HepG2 (cell line): ENCODE results near the gene FAM222B. TPM values are rescaled to one million over a fixed set of nuclear protein-coding genes. Genes with fewer than 3 reads are reported as not detected.

Source experiments
- AGO2 ChIP-seq: fragments of 200-400 bp; formaldehyde crosslinking; optimal IDR thresholded peaks from 2 replicates; pipeline ENCODE3; 2017; ENCODE audit warnings: mild to moderate bottlenecking, low read depth, low read length, moderate library complexity
- ARNT ChIP-seq: fragments of 450-650 bp; IDR thresholded peaks from 2 replicates; pipeline ENCODE4 v1.6.1; 2017
- CBX2 ChIP-seq, 2 experiments: fragments of 200-600 bp in 1 of 2; sonication (generic); formaldehyde crosslinking in 1 of 2; IDR thresholded peaks; 2 replicates each; pipeline versions ENCODE4 v1.7.0 to v1.8.1; 2018 to 2022; ENCODE audit warnings: low read depth in 2 of 2, low read length in 1 of 2, mild to moderate bottlenecking in 1 of 2, missing genetic modification reagents in 1 of 2
- HOXA5 ChIP-seq: sonication (generic); formaldehyde crosslinking; IDR thresholded peaks from 2 replicates; pipeline ENCODE4 v1.4.0; 2020; ENCODE audit warnings: missing genetic modification reagents
- HOXA7 ChIP-seq: sonication (generic); formaldehyde crosslinking; IDR thresholded peaks from 2 replicates; pipeline ENCODE4 v1.8.1; 2022; ENCODE audit warnings: mild to moderate bottlenecking, missing genetic modification reagents, moderate library complexity
- IKZF1 ChIP-seq: fragments of 450-650 bp; IDR thresholded peaks from 2 replicates; pipeline ENCODE4 v1.7.1; 2016
- NFATC3 ChIP-seq: sonication (generic); formaldehyde crosslinking; IDR thresholded peaks from 2 replicates; pipeline ENCODE4 v1.5.1; 2020; ENCODE audit warnings: mild to moderate bottlenecking, missing genetic modification reagents
- PRMT3 ChIP-seq: sonication (generic); formaldehyde crosslinking; IDR thresholded peaks from 2 replicates; pipeline ENCODE4 v1.8.1; 2022; ENCODE audit warnings: low read depth, mild to moderate bottlenecking, moderate library complexity, missing genetic modification reagents, borderline replicate concordance
- TARDBP ChIP-seq: sonication (generic); formaldehyde crosslinking; IDR thresholded peaks from 2 replicates; pipeline ENCODE4 v1.8.0; 2022; ENCODE audit warnings: mild to moderate bottlenecking, missing genetic modification reagents
- THAP7 ChIP-seq: sonication (generic); formaldehyde crosslinking; IDR thresholded peaks from 2 replicates; pipeline ENCODE4 v1.8.1; 2023; ENCODE audit warnings: mild to moderate bottlenecking, missing genetic modification reagents
- UBTF ChIP-seq: sonication (generic); formaldehyde crosslinking; IDR thresholded peaks from 2 replicates; pipeline ENCODE4 v1.4.0; 2020; ENCODE audit warnings: mild to moderate bottlenecking, missing genetic modification reagents
- ZBTB26 ChIP-seq: IDR thresholded peaks from 2 replicates; pipeline ENCODE4 v1.6.1; 2016; ENCODE audit warnings: missing compliant biosample characterization, missing genetic modification reagents, borderline replicate concordance
- ZMAT3 ChIP-seq: sonication (generic); formaldehyde crosslinking; conservative IDR thresholded peaks from 2 replicates; pipeline ENCODE4 v1.7.0; 2021; ENCODE audit warnings: missing genetic modification reagents
- ZNF274 ChIP-seq: sonication (generic); formaldehyde crosslinking; IDR thresholded peaks from 2 replicates; pipeline ENCODE4 v1.5.1; 2020; ENCODE audit warnings: mild to moderate bottlenecking, missing genetic modification reagents
- ZNF33A ChIP-seq: sonication (generic); formaldehyde crosslinking; IDR thresholded peaks from 2 replicates; pipeline ENCODE4 v1.5.1; 2020; ENCODE audit warnings: missing genetic modification reagents, mild to moderate bottlenecking, moderate library complexity, borderline replicate concordance
- ZNF367 ChIP-seq: sonication (generic); formaldehyde crosslinking; IDR thresholded peaks from 2 replicates; pipeline ENCODE4 v1.4.0; 2020; ENCODE audit warnings: missing genetic modification reagents, borderline replicate concordance
- ZNF773 ChIP-seq: sonication (generic); formaldehyde crosslinking; IDR thresholded peaks from 2 replicates; pipeline ENCODE4 v1.4.0; 2020; ENCODE audit warnings: missing genetic modification reagents, borderline replicate concordance
- ZSCAN31 ChIP-seq: sonication (generic); formaldehyde crosslinking; IDR thresholded peaks from 2 replicates; pipeline ENCODE4 v1.5.0; 2020; ENCODE audit warnings: low read depth, mild to moderate bottlenecking, missing genetic modification reagents
- polyA plus RNA-seq, 8 experiments: library from polyadenylated mRNA; depleted of rRNA in 3 of 8; stranded (reverse) in 7 of 8; unstranded in 1 of 8; fragments of >200 nt; fragmentation: Illumina TruSeq in 4 of 8; extraction: Trizol in 4 of 8; gene quantifications; 2 replicates each; pipeline versions ENCODE4 v1.2.1 to v1.2.3, GENCODE V29; 2011 to 2016; ENCODE audit warnings: low read depth in 4 of 8, missing spikeins in 1 of 8, mixed read lengths in 1 of 8; ENCODE audit not compliant: insufficient read depth in 1 of 8
- total RNA-seq, 5 experiments: library from RNA; depleted of rRNA; stranded (reverse); fragments of >200 nt; fragmentation: Illumina TruSeq; extraction: Trizol; gene quantifications; 2 replicates each; pipeline ENCODE4 v1.2.3, GENCODE V29; 2016; ENCODE audit warnings: low read depth in 1 of 5
- TF ChIP-seq, protein P1 (sequence below): sonication (generic); formaldehyde crosslinking; IDR thresholded peaks from 2 replicates; pipeline ENCODE4 v1.4.0; 2020; ENCODE audit warnings: missing genetic modification reagents
- TF ChIP-seq, protein P2 (sequence below): fragments of 450-650 bp; IDR thresholded peaks from 2 replicates; pipeline ENCODE4 v1.6.1; 2016
- TF ChIP-seq, protein P3 (sequence below): IDR thresholded peaks from 2 replicates; pipeline ENCODE4 v1.6.1; 2018; ENCODE audit warnings: missing genetic modification reagents, mild to moderate bottlenecking, missing compliant biosample characterization

The FAM222B gene
- total and polyA plus RNA-seq, 2 of the 13 experiments (the other 11 are each of a cell fraction or from before 2014, with no cell fraction given) = 3.5 to 7.3 TPM

GRCh38 chr17:28744972-28745785 is 97.4 kb downstream of the FAM222B start (continued):
- TF ChIP-seq THAP7 (CRISPR knock-in tag) = no peak
- no peak for TF ChIP-seq CBX2 (IDR thresholded peaks at IDR 0.05; ENCODE audit: low read depth, low read length)
- no peak for TF ChIP-seq CBX2 (CRISPR knock-in tag; IDR thresholded peaks at IDR 0.05; ENCODE audit: low read depth)
- 0 out of 2 replicates have a peak, but pooled peaks have one; percentile 59 for TF ChIP-seq HOXA5 (CRISPR knock-in tag)
- TF ChIP-seq ZNF274 (CRISPR knock-in tag) = no peak
- TF ChIP-seq AGO2 = peak; percentile 88
- TF ChIP-seq, protein P1, sequence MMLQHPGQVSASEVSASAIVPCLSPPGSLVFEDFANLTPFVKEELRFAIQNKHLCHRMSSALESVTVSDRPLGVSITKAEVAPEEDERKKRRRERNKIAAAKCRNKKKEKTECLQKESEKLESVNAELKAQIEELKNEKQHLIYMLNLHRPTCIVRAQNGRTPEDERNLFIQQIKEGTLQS (CRISPR knock-in tag) = no peak
- TF ChIP-seq ZNF367 (CRISPR knock-in tag) = no peak
- TF ChIP-seq HOXA7 (CRISPR knock-in tag) = no peak
- no peak for TF ChIP-seq ZMAT3 (CRISPR knock-in tag)
- TF ChIP-seq TARDBP (CRISPR knock-in tag) = no peak; the same call in 1 of the 2 replicates
- no peak for TF ChIP-seq ZSCAN31 (CRISPR knock-in tag)
- TF ChIP-seq IKZF1 = no peak
- TF ChIP-seq PRMT3 (CRISPR knock-in tag) = no peak
- TF ChIP-seq, protein P2, sequence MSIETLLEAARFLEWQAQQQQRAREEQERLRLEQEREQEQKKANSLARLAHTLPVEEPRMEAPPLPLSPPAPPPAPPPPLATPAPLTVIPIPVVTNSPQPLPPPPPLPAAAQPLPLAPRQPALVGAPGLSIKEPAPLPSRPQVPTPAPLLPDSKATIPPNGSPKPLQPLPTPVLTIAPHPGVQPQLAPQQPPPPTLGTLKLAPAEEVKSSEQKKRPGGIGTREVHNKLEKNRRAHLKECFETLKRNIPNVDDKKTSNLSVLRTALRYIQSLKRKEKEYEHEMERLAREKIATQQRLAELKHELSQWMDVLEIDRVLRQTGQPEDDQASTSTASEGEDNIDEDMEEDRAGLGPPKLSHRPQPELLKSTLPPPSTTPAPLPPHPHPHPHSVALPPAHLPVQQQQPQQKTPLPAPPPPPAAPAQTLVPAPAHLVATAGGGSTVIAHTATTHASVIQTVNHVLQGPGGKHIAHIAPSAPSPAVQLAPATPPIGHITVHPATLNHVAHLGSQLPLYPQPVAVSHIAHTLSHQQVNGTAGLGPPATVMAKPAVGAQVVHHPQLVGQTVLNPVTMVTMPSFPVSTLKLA = peak; percentile 16; the same call in 1 of the 2 replicates
- no peak for TF ChIP-seq ZNF773 (CRISPR knock-in tag)
- no peak for TF ChIP-seq ARNT
- no peak for TF ChIP-seq ZNF33A (CRISPR knock-in tag)
- TF ChIP-seq NFATC3 (CRISPR knock-in tag) = no peak
- TF ChIP-seq, protein P3, sequence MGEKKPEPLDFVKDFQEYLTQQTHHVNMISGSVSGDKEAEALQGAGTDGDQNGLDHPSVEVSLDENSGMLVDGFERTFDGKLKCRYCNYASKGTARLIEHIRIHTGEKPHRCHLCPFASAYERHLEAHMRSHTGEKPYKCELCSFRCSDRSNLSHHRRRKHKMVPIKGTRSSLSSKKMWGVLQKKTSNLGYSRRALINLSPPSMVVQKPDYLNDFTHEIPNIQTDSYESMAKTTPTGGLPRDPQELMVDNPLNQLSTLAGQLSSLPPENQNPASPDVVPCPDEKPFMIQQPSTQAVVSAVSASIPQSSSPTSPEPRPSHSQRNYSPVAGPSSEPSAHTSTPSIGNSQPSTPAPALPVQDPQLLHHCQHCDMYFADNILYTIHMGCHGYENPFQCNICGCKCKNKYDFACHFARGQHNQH = 0 out of 2 replicates have a peak, but pooled peaks have one; percentile 36
- peak; percentile 86 for TF ChIP-seq UBTF (CRISPR knock-in tag)
- no peak for TF ChIP-seq ZBTB26
